Measurements from ENCODE around the gene ABL1.

Gene ABL1

DNA sequence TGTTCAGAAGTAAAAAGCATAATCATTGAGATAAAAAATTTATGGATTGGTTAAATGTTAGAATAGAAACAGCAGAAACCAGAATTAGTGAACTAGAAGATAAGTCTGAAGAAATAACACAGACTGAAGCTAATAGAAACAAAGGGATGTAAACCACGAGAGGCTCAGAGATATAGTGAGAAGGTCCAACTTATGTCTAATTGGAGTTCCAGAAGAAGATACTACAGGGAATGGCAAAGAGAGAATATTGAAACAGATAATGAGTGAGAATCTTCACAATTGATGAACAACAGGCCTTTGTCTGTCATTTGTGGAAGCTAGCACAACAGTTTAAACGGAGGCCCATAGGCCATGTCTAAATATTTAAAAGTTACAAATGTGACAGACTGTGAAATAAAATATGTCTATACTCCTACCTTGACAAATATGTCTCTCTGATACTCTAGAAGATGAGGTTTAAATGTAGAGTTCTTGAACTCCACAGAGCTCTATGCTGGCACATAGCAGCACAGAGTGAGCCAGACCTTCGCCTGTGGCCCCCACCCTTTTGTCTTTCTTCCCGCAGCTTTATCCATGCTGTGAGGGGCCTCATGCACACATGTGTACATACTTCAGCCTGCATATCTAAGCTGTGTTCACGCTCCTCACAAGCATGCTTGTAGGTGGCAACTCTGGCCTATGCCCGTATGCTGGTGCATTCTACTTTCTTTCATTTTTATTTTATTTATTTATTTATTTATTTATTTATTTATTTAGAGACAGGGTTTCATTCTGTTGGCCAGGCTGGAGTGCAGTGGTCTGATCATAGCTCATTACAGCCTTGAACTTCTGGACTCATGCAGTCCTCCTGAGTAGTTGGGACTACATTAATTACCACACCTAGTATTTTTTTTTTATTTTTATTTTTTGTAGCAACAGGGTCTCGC is 45.0 kb upstream of the ABL1 start (continued):
- TF ChIP-seq, protein P1, sequence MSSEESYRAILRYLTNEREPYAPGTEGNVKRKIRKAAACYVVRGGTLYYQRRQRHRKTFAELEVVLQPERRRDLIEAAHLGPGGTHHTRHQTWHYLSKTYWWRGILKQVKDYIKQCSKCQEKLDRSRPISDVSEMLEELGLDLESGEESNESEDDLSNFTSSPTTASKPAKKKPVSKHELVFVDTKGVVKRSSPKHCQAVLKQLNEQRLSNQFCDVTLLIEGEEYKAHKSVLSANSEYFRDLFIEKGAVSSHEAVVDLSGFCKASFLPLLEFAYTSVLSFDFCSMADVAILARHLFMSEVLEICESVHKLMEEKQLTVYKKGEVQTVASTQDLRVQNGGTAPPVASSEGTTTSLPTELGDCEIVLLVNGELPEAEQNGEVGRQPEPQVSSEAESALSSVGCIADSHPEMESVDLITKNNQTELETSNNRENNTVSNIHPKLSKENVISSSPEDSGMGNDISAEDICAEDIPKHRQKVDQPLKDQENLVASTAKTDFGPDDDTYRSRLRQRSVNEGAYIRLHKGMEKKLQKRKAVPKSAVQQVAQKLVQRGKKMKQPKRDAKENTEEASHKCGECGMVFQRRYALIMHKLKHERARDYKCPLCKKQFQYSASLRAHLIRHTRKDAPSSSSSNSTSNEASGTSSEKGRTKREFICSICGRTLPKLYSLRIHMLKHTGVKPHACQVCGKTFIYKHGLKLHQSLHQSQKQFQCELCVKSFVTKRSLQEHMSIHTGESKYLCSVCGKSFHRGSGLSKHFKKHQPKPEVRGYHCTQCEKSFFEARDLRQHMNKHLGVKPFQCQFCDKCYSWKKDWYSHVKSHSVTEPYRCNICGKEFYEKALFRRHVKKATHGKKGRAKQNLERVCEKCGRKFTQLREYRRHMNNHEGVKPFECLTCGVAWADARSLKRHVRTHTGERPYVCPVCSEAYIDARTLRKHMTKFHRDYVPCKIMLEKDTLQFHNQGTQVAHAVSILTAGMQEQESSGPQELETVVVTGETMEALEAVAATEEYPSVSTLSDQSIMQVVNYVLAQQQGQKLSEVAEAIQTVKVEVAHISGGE (tag by site-specific recombination; conservative IDR thresholded peaks at IDR 0.05; ENCODE audit: low read depth): peak; percentile 60
- TF ChIP-seq HOXA7 (CRISPR knock-in tag; IDR thresholded peaks at IDR 0.05; ENCODE audit: borderline replicate concordance): no peak
- no peak for TF ChIP-seq ZIC2 (tag by site-specific recombination; IDR thresholded peaks at IDR 0.05)
- no peak for TF ChIP-seq ZNF791 (tag by site-specific recombination; IDR thresholded peaks at IDR 0.05)
- TF ChIP-seq ZNF658 (tag by site-specific recombination; IDR thresholded peaks at IDR 0.05): no peak
- TF ChIP-seq, protein P2, sequence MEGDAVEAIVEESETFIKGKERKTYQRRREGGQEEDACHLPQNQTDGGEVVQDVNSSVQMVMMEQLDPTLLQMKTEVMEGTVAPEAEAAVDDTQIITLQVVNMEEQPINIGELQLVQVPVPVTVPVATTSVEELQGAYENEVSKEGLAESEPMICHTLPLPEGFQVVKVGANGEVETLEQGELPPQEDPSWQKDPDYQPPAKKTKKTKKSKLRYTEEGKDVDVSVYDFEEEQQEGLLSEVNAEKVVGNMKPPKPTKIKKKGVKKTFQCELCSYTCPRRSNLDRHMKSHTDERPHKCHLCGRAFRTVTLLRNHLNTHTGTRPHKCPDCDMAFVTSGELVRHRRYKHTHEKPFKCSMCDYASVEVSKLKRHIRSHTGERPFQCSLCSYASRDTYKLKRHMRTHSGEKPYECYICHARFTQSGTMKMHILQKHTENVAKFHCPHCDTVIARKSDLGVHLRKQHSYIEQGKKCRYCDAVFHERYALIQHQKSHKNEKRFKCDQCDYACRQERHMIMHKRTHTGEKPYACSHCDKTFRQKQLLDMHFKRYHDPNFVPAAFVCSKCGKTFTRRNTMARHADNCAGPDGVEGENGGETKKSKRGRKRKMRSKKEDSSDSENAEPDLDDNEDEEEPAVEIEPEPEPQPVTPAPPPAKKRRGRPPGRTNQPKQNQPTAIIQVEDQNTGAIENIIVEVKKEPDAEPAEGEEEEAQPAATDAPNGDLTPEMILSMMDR (tag by site-specific recombination; IDR thresholded peaks at IDR 0.05): no peak
- TF ChIP-seq, protein P3, sequence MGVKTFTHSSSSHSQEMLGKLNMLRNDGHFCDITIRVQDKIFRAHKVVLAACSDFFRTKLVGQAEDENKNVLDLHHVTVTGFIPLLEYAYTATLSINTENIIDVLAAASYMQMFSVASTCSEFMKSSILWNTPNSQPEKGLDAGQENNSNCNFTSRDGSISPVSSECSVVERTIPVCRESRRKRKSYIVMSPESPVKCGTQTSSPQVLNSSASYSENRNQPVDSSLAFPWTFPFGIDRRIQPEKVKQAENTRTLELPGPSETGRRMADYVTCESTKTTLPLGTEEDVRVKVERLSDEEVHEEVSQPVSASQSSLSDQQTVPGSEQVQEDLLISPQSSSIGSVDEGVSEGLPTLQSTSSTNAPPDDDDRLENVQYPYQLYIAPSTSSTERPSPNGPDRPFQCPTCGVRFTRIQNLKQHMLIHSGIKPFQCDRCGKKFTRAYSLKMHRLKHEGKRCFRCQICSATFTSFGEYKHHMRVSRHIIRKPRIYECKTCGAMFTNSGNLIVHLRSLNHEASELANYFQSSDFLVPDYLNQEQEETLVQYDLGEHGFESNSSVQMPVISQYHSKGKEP (tag by site-specific recombination; IDR thresholded peaks at IDR 0.05): no peak
- TF ChIP-seq, protein P4, sequence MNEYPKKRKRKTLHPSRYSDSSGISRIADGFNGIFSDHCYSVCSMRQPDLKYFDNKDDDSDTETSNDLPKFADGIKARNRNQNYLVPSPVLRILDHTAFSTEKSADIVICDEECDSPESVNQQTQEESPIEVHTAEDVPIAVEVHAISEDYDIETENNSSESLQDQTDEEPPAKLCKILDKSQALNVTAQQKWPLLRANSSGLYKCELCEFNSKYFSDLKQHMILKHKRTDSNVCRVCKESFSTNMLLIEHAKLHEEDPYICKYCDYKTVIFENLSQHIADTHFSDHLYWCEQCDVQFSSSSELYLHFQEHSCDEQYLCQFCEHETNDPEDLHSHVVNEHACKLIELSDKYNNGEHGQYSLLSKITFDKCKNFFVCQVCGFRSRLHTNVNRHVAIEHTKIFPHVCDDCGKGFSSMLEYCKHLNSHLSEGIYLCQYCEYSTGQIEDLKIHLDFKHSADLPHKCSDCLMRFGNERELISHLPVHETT (tag by site-specific recombination; IDR thresholded peaks at IDR 0.05): no peak
- peak; percentile 100 for TF ChIP-seq ZNF133 (tag by site-specific recombination; IDR thresholded peaks at IDR 0.05)
- TF ChIP-seq ZNF610 (tag by site-specific recombination; IDR thresholded peaks at IDR 0.05; ENCODE audit: borderline replicate concordance): peak; percentile 38; the same call in 1 of the 2 replicates
- no peak for TF ChIP-seq ZNF121 (tag by site-specific recombination; IDR thresholded peaks at IDR 0.05)
- peak; percentile 20; the same call in 1 of the 2 replicates for TF ChIP-seq ZNF560 (tag by site-specific recombination; IDR thresholded peaks at IDR 0.05; ENCODE audit: borderline replicate concordance)
- no peak for TF ChIP-seq SCRT1 (tag by site-specific recombination; IDR thresholded peaks at IDR 0.05; ENCODE audit: borderline replicate concordance)
- TF ChIP-seq ZNF394 (tag by site-specific recombination; IDR thresholded peaks at IDR 0.05; ENCODE audit: borderline replicate concordance): peak; percentile 81; the same call in 1 of the 2 replicates
- no peak for TF ChIP-seq SCRT2 (tag by site-specific recombination; IDR thresholded peaks at IDR 0.05)
- TF ChIP-seq ZNF558 (tag by site-specific recombination; IDR thresholded peaks at IDR 0.05): peak; percentile 62; the same call in 1 of the 2 replicates
- peak; percentile 21; the same call in 1 of the 2 replicates for TF ChIP-seq ZNF404 (tag by site-specific recombination; IDR thresholded peaks at IDR 0.05)
- no peak for TF ChIP-seq ZEB2 (tag by site-specific recombination; IDR thresholded peaks at IDR 0.05)
- TF ChIP-seq ZNF529 (tag by site-specific recombination; IDR thresholded peaks at IDR 0.05; ENCODE audit: insufficient replicate concordance): peak; percentile 53
- TF ChIP-seq ZNF112 (tag by site-specific recombination; IDR thresholded peaks at IDR 0.05): no peak
- no peak for TF ChIP-seq MZF1 (tag by site-specific recombination; IDR thresholded peaks at IDR 0.05; ENCODE audit: borderline replicate concordance)
- TF ChIP-seq ZNF24 (tag by site-specific recombination; IDR thresholded peaks at IDR 0.05): no peak
- 0 out of 2 replicates have a peak, but pooled peaks have one; percentile 25 for TF ChIP-seq ZNF184 (tag by site-specific recombination; IDR thresholded peaks at IDR 0.05)
- TF ChIP-seq ZBTB1 (tag by site-specific recombination; IDR thresholded peaks at IDR 0.05): no peak
- TF ChIP-seq ZNF174 (tag by site-specific recombination; IDR thresholded peaks at IDR 0.05): no peak
- TF ChIP-seq ZNF571 (tag by site-specific recombination; IDR thresholded peaks at IDR 0.05): no peak
- TF ChIP-seq, protein P5, sequence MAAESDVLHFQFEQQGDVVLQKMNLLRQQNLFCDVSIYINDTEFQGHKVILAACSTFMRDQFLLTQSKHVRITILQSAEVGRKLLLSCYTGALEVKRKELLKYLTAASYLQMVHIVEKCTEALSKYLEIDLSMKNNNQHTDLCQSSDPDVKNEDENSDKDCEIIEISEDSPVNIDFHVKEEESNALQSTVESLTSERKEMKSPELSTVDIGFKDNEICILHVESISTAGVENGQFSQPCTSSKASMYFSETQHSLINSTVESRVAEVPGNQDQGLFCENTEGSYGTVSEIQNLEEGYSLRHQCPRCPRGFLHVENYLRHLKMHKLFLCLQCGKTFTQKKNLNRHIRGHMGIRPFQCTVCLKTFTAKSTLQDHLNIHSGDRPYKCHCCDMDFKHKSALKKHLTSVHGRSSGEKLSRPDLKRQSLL (tag by site-specific recombination; IDR thresholded peaks at IDR 0.05): no peak
- no peak for TF ChIP-seq ZNF2 (tag by site-specific recombination; IDR thresholded peaks at IDR 0.05)

All from HEK293 (cell line).